ENCODE measurements around the gene KNSTRN.

The KNSTRN gene

GRCh38 chr15:40392986-40393948 lies 10.7 kb downstream of the KNSTRN start:
- H3K9me3 ChIP-seq (ENCODE audit: control insufficient read depth, insufficient read depth, low read depth, low read length), result no peaks in the 10 kb centered on the region
- ChIA-PET CTCF (interaction anchor here (1.2 kb wide), 1 partner anchor 26 kb away, joined by 3 read pairs; no protein-coding TSS in a partner anchor), POLR2A (no interaction called here)
- no peak overlapping the region for H3K27ac ChIP-seq (ENCODE audit: extremely low read depth, low read depth, low read length)
- no peaks in the 10 kb centered on the region for H3K4me1 ChIP-seq (ENCODE audit: control insufficient read depth, insufficient read depth, low read length)
- H3K4me3 ChIP-seq (ENCODE audit: low read depth, low read length), result no peak overlapping the region
- H3K36me3 ChIP-seq (ENCODE audit: control insufficient read depth in 2 of 2, insufficient read depth in 1 of 2, low read length in 2 of 2), result peaks cover 41 to 64% of the 10 kb centered on the region in 2 experiments
- no peak for TF ChIP-seq ZBTB8A (tag by site-specific recombination; IDR thresholded peaks at IDR 0.05)
- no peak for TF ChIP-seq PRDM1 (tag by site-specific recombination; IDR thresholded peaks at IDR 0.05)
- no peak for TF ChIP-seq ZNF335 (tag by site-specific recombination; conservative IDR thresholded peaks at IDR 0.05)
- no peak for TF ChIP-seq PATZ1 (tag by site-specific recombination; IDR thresholded peaks at IDR 0.05)
- no peak for TF ChIP-seq ZBTB44 (tag by site-specific recombination; IDR thresholded peaks at IDR 0.05)
- TF ChIP-seq ZNF707 (tag by site-specific recombination; IDR thresholded peaks at IDR 0.05), result no peak
- TF ChIP-seq ZNF19 (tag by site-specific recombination; IDR thresholded peaks at IDR 0.05; ENCODE audit: low read depth), result no peak
- TF ChIP-seq ZNF280D (tag by site-specific recombination; IDR thresholded peaks at IDR 0.05), result no peak
- no peak for TF ChIP-seq CTCF (tag by site-specific recombination; IDR thresholded peaks at IDR 0.05)
- TF ChIP-seq ZFP37 (tag by site-specific recombination; IDR thresholded peaks at IDR 0.05), result no peak

GRCh38 chr15:40397688-40398412 lies 15.3 kb downstream of the KNSTRN start:
- Histone ChIP-seq H3K4me3 (ENCODE audit: low read depth, low read length) (no peak overlapping the region), H3K4me1 (ENCODE audit: control insufficient read depth, insufficient read depth, low read length) (no peaks in the 10 kb centered on the region), H3K27ac (ENCODE audit: extremely low read depth, low read depth, low read length) (no peak overlapping the region), H3K9me3 (ENCODE audit: control insufficient read depth, insufficient read depth, low read depth, low read length) (no peaks in the 10 kb centered on the region), H3K36me3 (ENCODE audit: control insufficient read depth in 2 of 2, insufficient read depth in 1 of 2, low read length in 2 of 2) (peaks cover 21 to 25% of the 10 kb centered on the region in 2 experiments)
- CTCF ChIA-PET, result interaction anchor here (0.6 to 1.3 kb wide), 4 partner anchors 9 to 1544 kb away, joined by 3 to 4 read pairs (median 4); no protein-coding TSS in a partner anchor
- POLR2A ChIA-PET, result interaction anchor here (1.4 to 1.8 kb wide), 3 partner anchors 8 to 15 kb away, joined by 4 to 18 read pairs (median 9); partner anchors contain the start of genes IVD and KNSTRN
- TF ChIP-seq ZBTB48 (tag by site-specific recombination; IDR thresholded peaks at IDR 0.05), result no peak
- no peak for TF ChIP-seq ZSCAN16 (tag by site-specific recombination; IDR thresholded peaks at IDR 0.05)
- TF ChIP-seq HOXC10 (CRISPR knock-in tag; IDR thresholded peaks at IDR 0.05), result no peak
- TF ChIP-seq ZBTB44 (tag by site-specific recombination; IDR thresholded peaks at IDR 0.05), result no peak
- no peak for TF ChIP-seq ZNF398 (tag by site-specific recombination; IDR thresholded peaks at IDR 0.05)
